SK-N-SH (cell line): ENCODE measurements around the gene SLC37A1.

ENCODE experiments used
- CTCF ChIP-seq: fragments of 200-600 bp; sonication (generic); IDR thresholded peaks from 2 replicates; pipeline ENCODE4 v1.6.1; 2017; ENCODE audit warnings: antibody characterized with exemption, mild to moderate bottlenecking, moderate library complexity
- EZH2phosphoT487 ChIP-seq: fragments of 200-600 bp; sonication (generic); IDR thresholded peaks from 2 replicates; pipeline ENCODE4 v1.6.1; 2017; ENCODE audit warnings: low read depth, mixed run types, mild to moderate bottlenecking, antibody characterized with exemption, moderate library complexity, borderline replicate concordance
- MEF2A ChIP-seq: IDR thresholded peaks from 2 replicates; pipeline ENCODE4 v1.4.0; 2012; ENCODE audit warnings: low read depth, borderline replicate concordance
- MXI1 ChIP-seq: IDR thresholded peaks from 2 replicates; pipeline ENCODE4 v1.6.1; 2012; ENCODE audit warnings: mild to moderate bottlenecking, low read depth, low read length, improper control_type of control experiment
- NFIC ChIP-seq: IDR thresholded peaks from 2 replicates; pipeline ENCODE4 v1.4.0; 2012; ENCODE audit warnings: borderline replicate concordance
- NRF1 ChIP-seq: IDR thresholded peaks from 2 replicates; pipeline ENCODE4 v1.6.1; 2012; ENCODE audit warnings: low read depth, mild to moderate bottlenecking, low read length
- POLR2AphosphoS5 ChIP-seq: IDR thresholded peaks from 2 replicates; pipeline ENCODE4 v1.6.1; 2012; ENCODE audit warnings: low read depth, low read length
- RAD21 ChIP-seq: IDR thresholded peaks from 2 replicates; pipeline ENCODE4 v1.6.1; 2012; ENCODE audit warnings: mild to moderate bottlenecking, low read length
- REST ChIP-seq: IDR thresholded peaks from 2 replicates; pipeline ENCODE4 v1.6.1; 2012; ENCODE audit warnings: mild to moderate bottlenecking, low read depth, low read length, moderate library complexity
- TCF12 ChIP-seq: IDR thresholded peaks from 2 replicates; pipeline ENCODE4 v1.4.0; 2012
- USF2 ChIP-seq: fragments of 150-350 bp; IDR thresholded peaks from 2 replicates; pipeline ENCODE4 v1.6.1; 2017; ENCODE audit warnings: antibody characterized with exemption, low read length, low read depth, borderline replicate concordance
- YY1 ChIP-seq: IDR thresholded peaks from 2 replicates; pipeline ENCODE4 v1.4.0; 2012; ENCODE audit warnings: low read depth, mild to moderate bottlenecking
- TF ChIP-seq, protein P1 (sequence below): IDR thresholded peaks from 2 replicates; pipeline ENCODE4 v1.4.0; 2012; ENCODE audit warnings: low read depth, borderline replicate concordance

DNA sequence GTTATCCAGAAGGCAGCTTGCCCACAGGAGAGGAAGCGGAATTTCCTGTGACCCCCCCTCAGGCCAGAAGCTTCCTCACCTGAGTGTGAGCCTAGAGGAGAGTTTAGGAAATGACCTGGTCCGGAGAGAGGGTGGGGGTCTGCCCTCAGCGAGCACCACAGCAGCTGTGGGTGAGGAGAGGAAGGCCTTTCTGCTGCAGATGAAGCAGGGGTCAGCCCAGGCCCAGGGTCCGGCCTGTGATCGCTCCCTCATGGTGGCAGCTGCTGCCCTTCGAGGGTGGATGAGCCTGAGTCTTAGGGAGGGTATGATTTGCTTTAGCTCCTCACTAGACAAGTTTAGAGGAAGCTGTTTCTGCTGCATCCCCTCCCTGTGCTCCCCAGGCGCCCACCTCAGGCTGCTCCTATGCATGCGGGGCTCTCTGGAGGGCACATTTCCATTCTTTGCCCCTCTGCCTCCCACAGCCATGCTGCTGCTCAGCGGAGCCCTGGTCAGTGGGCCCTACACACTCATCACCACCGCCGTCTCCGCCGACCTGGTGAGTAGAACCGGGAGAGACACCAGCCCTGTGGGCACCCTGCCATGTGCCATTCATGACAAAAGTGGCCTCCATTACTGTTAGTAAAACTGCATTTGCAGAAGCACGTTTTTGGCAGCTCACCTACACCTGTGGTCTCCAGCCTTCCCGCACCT, 53.0 kb downstream of the SLC37A1 start:
- no peak for TF ChIP-seq REST
- TF ChIP-seq CTCF = no peak
- no peak for TF ChIP-seq NRF1
- no peak for TF ChIP-seq RAD21
- TF ChIP-seq, protein P1, sequence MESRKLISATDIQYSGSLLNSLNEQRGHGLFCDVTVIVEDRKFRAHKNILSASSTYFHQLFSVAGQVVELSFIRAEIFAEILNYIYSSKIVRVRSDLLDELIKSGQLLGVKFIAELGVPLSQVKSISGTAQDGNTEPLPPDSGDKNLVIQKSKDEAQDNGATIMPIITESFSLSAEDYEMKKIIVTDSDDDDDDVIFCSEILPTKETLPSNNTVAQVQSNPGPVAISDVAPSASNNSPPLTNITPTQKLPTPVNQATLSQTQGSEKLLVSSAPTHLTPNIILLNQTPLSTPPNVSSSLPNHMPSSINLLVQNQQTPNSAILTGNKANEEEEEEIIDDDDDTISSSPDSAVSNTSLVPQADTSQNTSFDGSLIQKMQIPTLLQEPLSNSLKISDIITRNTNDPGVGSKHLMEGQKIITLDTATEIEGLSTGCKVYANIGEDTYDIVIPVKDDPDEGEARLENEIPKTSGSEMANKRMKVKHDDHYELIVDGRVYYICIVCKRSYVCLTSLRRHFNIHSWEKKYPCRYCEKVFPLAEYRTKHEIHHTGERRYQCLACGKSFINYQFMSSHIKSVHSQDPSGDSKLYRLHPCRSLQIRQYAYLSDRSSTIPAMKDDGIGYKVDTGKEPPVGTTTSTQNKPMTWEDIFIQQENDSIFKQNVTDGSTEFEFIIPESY = no peak
- TF ChIP-seq USF2 = no peak
- no peak for TF ChIP-seq NFIC
- no peak for TF ChIP-seq POLR2AphosphoS5
- no peak for TF ChIP-seq TCF12
- TF ChIP-seq MEF2A = no peak
- no peak for TF ChIP-seq EZH2phosphoT487
- no peak for TF ChIP-seq MXI1
- no peak for TF ChIP-seq YY1
